Measurements from ENCODE around the gene VCAM1.

The VCAM1 gene

DNA sequence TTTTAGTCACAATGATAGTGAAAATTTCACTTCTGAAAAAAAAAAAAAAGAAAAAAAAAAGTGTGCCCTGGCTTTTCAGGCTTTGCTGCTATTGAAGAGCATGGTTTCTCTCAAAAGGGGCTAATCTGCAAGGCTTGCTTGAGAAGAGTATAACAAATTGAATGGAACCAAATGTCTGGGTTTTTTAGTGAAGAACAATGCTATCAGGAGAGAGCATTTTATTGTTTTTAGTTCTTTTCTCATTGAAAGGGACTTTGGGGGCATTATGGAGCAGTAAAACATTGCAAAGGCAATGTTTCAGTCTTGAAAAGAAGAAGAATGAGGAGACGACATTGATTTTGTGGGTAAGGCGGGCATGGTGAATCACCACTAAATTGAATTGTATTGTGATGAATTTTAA lies 28.2 kb downstream of the VCAM1 start:
- peaks cover 23% of the 10 kb centered on the region for H3K27me3 Mint-ChIP-seq
- H3K9me3 Mint-ChIP-seq = peaks cover 4% of the 10 kb centered on the region
- no peak overlapping the region for H3K27ac Mint-ChIP-seq
- no peaks in the 10 kb centered on the region for H3K36me3 Mint-ChIP-seq (ENCODE audit: low read depth)
- peaks cover 7% of the 10 kb centered on the region for H3K4me1 Mint-ChIP-seq (ENCODE audit: low read depth)
- no peak overlapping the region for H3K4me3 Mint-ChIP-seq

DNA sequence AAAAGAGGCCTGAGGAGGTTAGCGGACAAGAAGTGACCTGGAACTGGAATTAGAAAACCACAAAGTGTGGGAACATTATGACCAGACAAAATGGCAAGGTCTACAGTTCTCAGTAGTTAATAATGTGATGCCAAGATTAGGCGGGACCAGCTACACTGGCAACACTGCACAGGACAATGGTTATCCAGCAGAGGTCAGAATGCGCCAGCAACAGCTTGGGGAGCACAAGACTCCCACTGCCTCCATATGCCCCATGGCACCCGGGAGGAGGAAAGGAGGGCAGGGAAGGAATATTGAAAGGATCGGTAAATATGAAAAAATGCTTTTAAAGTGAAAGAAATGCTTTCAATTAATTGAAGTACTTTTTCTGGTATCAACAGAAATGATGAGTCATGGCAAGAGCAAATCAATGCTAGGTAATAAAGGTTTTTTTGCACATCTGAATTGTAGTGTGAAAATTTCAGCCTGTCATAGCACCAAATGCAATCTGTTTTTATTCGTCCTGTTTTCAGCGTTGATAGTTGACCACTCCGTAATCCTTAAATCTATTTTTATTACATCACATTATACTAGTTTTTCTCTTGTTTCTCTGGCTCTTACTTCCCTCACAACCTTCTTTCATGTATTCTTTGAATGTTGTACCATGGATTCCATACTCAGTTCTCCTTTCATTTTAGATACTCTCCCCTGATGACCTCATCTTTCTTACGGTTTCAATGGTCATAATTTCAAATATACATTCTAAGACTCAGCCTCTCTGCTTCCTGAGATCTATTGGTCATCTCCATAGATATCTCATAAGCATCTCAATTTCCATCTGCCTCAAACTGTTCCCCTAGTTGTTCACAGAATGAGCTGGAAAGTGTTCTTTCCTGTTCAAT lies 30.7 kb downstream of the VCAM1 start:
- H3K27me3 Mint-ChIP-seq = peaks cover 21% of the 10 kb centered on the region
- H3K4me1 Mint-ChIP-seq (ENCODE audit: low read depth) = peaks cover 7% of the 10 kb centered on the region
- peaks cover 4% of the 10 kb centered on the region for H3K9me3 Mint-ChIP-seq
- no peak overlapping the region for H3K4me3 Mint-ChIP-seq
- H3K27ac Mint-ChIP-seq = no peak overlapping the region
- no peaks in the 10 kb centered on the region for H3K36me3 Mint-ChIP-seq (ENCODE audit: low read depth)

DNA sequence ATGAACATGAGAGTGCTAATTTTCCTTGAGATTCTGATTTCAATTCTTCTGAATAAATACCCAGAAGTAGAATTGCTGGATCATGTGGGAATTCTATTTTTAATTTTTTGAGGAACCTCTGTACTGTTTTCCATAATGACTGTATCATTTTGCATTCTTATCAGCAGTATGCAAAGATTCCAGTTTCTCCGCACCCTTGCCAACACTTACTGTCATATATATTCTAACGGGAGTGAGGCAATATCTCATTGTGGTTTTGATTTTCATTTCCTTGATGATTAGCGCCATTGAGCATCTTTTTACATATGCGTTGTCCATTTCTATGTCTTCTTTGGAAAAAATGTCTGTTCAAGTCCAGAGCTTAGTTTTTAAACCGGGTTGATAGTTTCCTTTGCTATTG lies 33.2 kb downstream of the VCAM1 start:
- H3K36me3 Mint-ChIP-seq (ENCODE audit: low read depth) = no peaks in the 10 kb centered on the region
- no peak overlapping the region for H3K27ac Mint-ChIP-seq
- H3K4me3 Mint-ChIP-seq = no peak overlapping the region
- H3K4me1 Mint-ChIP-seq (ENCODE audit: low read depth) = no peaks in the 10 kb centered on the region
- peaks cover 19% of the 10 kb centered on the region for H3K27me3 Mint-ChIP-seq
- H3K9me3 Mint-ChIP-seq = peaks cover 4% of the 10 kb centered on the region

DNA sequence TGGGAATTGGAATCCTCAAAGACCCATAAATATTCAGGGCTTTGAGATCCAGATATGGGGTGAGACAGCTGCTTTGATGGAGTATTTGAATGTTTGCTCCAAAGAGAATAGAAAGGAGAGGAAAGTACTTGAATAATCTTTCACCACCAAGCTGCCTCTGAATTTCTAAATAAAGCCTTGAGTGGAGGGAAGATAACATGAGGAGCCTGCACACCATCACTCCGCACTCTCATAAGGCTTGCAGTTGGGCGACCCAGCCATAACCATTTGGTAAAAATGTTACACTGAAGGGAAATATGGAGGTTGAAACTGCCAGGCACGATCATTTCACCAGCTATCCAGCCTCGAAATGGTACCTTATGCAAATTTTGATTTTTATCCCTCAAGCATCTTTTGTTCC lies 38.4 kb downstream of the VCAM1 start:
- H3K4me3 Mint-ChIP-seq = no peak overlapping the region
- H3K9me3 Mint-ChIP-seq = no peaks in the 10 kb centered on the region
- H3K27me3 Mint-ChIP-seq = peaks cover 17% of the 10 kb centered on the region
- no peak overlapping the region for H3K27ac Mint-ChIP-seq
- no peaks in the 10 kb centered on the region for H3K4me1 Mint-ChIP-seq (ENCODE audit: low read depth)
- no peaks in the 10 kb centered on the region for H3K36me3 Mint-ChIP-seq (ENCODE audit: low read depth)

DNA sequence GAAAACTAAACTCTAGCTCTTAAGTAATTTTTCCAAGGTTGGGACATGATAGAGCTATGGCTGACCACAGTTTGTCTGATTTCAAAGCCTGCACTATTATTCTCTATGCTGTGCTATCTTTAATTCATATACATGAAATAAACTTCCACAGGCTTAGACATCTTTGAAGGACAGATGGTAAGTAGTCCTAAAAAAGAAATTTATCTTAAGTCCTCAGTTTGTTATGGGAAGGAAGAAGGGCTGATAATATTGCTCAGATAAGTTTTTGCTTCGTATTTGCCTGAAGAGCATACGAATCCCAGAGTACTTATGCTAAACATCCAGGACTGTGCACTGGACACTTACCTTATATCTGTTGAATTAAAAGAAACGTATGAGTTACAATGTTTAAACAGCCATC lies 39.6 kb downstream of the VCAM1 start:
- H3K27ac Mint-ChIP-seq = no peak overlapping the region
- H3K36me3 Mint-ChIP-seq (ENCODE audit: low read depth) = no peaks in the 10 kb centered on the region
- peaks cover 12% of the 10 kb centered on the region for H3K27me3 Mint-ChIP-seq
- H3K4me1 Mint-ChIP-seq (ENCODE audit: low read depth) = no peaks in the 10 kb centered on the region
- H3K9me3 Mint-ChIP-seq = no peaks in the 10 kb centered on the region
- H3K4me3 Mint-ChIP-seq = no peak overlapping the region

DNA sequence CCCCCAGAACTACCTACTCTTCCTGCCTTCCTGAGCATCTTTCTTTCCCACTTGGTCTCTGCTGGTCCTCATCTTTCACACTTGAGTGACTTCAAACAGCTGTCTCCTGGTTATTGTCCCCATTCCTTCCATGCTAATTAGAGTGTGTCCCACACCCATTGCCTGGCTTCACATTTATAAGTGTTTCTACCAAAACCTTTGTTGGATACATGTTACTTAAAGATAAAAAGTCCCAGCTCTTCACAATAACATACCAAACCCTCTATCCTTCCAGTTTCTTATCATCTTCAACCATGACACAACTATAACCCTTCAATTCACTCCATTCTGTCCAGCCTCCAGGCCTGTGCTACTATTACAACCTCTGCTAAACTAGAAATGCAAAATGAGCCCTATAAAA lies 41.0 kb downstream of the VCAM1 start:
- no peaks in the 10 kb centered on the region for H3K36me3 Mint-ChIP-seq (ENCODE audit: low read depth)
- H3K4me3 Mint-ChIP-seq = no peak overlapping the region
- no peak overlapping the region for H3K27ac Mint-ChIP-seq
- no peaks in the 10 kb centered on the region for H3K4me1 Mint-ChIP-seq (ENCODE audit: low read depth)
- no peaks in the 10 kb centered on the region for H3K9me3 Mint-ChIP-seq
- H3K27me3 Mint-ChIP-seq = peaks cover 9% of the 10 kb centered on the region

DNA sequence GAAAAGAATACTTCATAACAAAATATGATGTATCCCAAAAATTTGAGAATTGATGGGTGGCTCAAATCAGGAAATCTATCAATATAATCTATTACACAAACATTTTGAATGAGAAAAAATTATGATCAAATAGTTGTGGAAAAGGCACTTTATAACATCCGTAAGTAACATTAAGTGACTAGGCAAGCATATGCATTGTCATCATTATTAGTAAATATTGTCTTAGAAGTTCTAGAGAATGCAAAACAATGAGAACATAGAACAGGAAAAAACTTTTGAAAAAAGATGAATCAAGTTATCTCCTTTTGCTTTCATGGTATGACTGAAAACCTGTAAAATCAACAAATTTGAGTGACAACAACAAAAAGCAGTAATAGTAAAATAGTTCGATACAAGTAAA lies 42.9 kb downstream of the VCAM1 start:
- Mint-ChIP-seq H3K9me3 (no peaks in the 10 kb centered on the region), H3K4me1 (ENCODE audit: low read depth) (no peaks in the 10 kb centered on the region), H3K27me3 (peaks cover 9% of the 10 kb centered on the region), H3K36me3 (ENCODE audit: low read depth) (no peaks in the 10 kb centered on the region), H3K4me3 (no peak overlapping the region), H3K27ac (no peak overlapping the region)

DNA sequence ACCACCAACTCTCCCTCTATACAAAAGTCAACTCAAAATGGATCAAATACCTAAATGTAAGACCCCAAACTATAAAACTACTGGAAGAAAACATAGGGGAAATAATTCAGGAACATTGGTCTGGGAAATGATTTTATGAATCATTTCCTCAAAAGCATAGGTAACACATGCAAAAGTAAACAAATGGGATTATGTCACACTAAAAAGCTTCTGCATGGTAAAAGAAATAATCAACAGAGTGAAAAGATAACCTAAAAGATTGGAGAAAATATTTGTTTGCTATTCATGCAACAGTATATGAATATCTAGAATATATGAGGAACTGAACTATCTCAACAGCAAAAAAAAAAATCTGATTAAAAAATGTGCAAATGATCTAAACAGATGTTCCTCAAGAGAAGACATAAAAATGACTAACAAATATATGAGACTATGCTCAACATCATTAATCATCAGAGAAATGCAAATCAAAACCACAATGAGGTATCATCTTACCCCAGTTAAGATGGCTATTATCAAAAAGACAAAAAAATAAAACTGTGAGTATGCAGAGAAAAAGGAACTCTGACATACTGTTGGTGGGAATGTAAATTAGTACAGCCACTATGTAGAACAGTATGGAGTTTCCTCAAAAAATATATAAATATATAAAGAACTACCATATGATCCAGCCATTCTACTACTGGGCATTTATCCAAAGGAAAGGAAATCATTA lies 47.8 kb downstream of the VCAM1 start:
- H3K27me3 Mint-ChIP-seq = peaks cover 8% of the 10 kb centered on the region
- H3K4me3 Mint-ChIP-seq = no peak overlapping the region
- H3K27ac Mint-ChIP-seq = no peak overlapping the region
- no peaks in the 10 kb centered on the region for H3K36me3 Mint-ChIP-seq (ENCODE audit: low read depth)
- H3K4me1 Mint-ChIP-seq (ENCODE audit: low read depth) = no peaks in the 10 kb centered on the region
- H3K9me3 Mint-ChIP-seq = no peaks in the 10 kb centered on the region

DNA sequence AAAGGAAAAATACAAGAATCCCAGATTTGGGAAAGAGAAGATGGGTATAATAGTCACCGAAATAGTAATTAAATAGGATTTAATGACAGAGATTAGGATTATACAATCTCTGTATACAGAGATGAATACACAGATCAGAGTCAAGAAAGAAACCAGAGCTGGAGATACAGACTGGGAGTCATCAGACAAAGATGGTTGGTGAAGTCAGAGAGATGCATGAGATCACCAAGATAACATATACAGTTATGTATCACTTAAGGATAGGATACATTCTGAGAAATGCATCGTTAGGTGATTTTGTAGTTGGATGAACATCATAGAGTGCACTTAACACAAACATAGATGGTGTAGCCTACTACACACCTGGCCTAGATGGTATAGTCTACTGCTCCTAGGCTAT lies 49.8 kb downstream of the VCAM1 start:
- no peak overlapping the region for H3K4me3 Mint-ChIP-seq
- no peak overlapping the region for H3K27ac Mint-ChIP-seq
- no peaks in the 10 kb centered on the region for H3K4me1 Mint-ChIP-seq (ENCODE audit: low read depth)
- H3K9me3 Mint-ChIP-seq = no peaks in the 10 kb centered on the region
- peaks cover 8% of the 10 kb centered on the region for H3K27me3 Mint-ChIP-seq
- no peaks in the 10 kb centered on the region for H3K36me3 Mint-ChIP-seq (ENCODE audit: low read depth)

DNA sequence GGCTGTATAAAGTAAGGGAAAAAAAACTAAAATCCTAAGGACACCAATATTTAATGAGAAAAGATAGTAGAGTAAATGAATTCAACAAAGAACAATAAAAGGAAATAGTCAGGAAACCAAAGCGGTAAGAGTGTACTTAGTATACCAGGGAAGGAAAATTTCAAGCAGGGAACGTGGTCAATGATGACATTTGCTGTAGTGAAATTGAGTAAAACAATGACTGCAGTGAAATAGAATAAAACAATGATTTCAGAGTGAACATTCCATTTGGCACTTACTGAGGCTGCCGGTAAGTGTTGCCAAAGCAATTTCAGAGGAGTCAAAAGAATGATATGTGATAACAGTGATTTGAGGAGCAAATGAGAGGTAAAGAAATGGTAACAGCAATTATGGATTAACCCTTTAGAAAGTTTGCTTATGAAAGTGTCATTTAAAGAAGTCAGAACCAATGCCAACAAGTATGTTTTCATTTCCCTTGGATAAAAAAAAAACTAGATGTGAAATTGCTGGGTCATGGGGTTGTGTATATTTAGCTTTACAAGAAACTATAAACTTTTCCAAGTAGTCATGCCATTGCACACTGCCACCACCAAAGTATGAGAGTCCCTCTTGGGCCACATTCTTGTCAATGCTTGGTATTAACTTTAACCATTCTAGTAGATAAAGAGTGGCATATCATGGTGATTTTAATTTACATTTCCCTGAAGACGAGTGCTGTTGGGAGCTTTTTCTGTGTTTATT lies 50.5 kb downstream of the VCAM1 start:
- no peaks in the 10 kb centered on the region for H3K36me3 Mint-ChIP-seq (ENCODE audit: low read depth)
- H3K4me1 Mint-ChIP-seq (ENCODE audit: low read depth) = no peaks in the 10 kb centered on the region
- H3K27me3 Mint-ChIP-seq = peaks cover 8% of the 10 kb centered on the region
- H3K9me3 Mint-ChIP-seq = no peaks in the 10 kb centered on the region
- H3K4me3 Mint-ChIP-seq = no peak overlapping the region
- no peak overlapping the region for H3K27ac Mint-ChIP-seq

DNA sequence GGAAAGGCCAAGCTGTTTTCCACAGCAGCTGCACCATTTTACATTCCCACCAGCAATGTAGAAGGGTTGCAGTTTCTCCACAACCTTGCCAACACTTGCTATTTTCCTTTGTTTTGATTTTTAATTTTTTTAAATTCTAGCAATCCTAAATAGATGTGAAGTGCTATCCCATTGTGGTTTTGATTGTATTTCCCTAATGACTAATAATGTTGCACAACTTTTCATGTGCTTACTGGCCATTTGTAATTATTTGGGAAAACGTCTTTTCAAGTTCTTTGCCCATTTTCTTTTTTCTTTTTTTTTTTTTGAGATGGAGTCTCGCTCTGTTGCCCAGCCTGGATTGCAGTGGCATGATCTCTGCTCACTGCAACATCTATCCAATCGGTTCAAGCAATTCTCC lies 53.9 kb downstream of the VCAM1 start:
- Mint-ChIP-seq H3K9me3 (no peaks in the 10 kb centered on the region), H3K27ac (no peak overlapping the region), H3K4me3 (no peak overlapping the region), H3K27me3 (peaks cover 4% of the 10 kb centered on the region), H3K4me1 (ENCODE audit: low read depth) (no peaks in the 10 kb centered on the region), H3K36me3 (ENCODE audit: low read depth) (no peaks in the 10 kb centered on the region)

DNA sequence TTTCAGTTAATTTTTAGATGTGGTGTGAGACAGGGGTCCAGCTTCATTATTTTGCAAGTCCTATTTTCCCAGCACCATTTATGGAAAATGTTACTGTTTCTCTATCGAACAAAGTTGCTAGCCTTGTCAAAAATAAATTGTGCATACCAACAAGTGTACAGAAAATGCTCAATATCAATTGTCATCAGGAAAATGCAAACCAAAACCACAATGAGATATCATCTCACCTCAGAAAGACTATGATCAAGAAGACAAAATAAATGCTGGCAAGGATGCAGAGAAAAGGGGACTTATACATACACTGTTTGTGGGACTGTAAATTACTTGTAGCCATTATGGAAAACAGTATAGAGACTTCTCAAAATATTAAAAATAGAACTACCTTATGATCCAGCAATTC lies 54.8 kb downstream of the VCAM1 start:
- H3K4me1 Mint-ChIP-seq (ENCODE audit: low read depth) = no peaks in the 10 kb centered on the region
- H3K9me3 Mint-ChIP-seq = peaks cover 3% of the 10 kb centered on the region
- H3K27me3 Mint-ChIP-seq = peaks cover 4% of the 10 kb centered on the region
- no peak overlapping the region for H3K27ac Mint-ChIP-seq
- no peak overlapping the region for H3K4me3 Mint-ChIP-seq
- H3K36me3 Mint-ChIP-seq (ENCODE audit: low read depth) = no peaks in the 10 kb centered on the region

DNA sequence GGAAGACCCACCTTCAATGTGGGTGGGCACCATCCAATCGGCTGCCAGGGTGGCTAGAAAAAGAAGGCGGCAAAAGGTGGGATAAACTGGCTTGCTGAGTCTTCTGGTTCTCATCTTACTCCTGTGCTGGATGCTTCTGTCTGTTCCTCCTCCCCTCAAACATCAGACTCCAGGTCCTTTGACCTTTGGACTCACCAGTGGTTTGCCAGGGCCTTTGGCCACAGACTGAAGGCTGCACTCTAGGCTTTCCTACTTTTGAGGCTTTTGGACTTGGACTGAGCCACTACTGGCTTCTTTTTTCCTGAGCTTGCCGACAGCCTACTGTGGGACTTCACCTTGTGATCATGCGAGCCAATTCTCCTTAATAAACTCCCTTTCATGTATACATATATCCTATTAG lies 55.9 kb downstream of the VCAM1 start:
- Mint-ChIP-seq H3K9me3 (peaks cover 3% of the 10 kb centered on the region), H3K27ac (no peak overlapping the region), H3K4me1 (ENCODE audit: low read depth) (no peaks in the 10 kb centered on the region), H3K4me3 (no peak overlapping the region), H3K27me3 (no peaks in the 10 kb centered on the region), H3K36me3 (ENCODE audit: low read depth) (no peaks in the 10 kb centered on the region)

DNA sequence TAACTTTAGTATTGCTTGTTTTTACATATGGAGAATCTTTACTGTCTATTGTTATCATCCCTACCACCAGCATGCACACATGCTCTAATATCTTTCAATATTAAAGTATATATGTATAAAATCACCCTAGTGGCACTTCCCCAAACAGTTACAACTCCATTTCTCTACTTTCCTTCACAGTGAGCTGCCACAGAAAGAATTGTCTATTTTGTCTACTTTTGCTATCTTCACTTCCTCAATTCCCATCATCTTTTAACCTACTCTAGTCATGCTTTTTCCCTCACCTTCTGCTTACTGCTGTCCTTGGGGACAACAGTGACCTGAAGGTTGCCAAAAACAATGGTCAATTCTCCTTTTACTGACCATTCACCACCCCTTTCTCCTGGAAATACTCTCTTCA lies 59.2 kb downstream of the VCAM1 start:
- H3K27ac Mint-ChIP-seq = no peak overlapping the region
- peaks cover 4% of the 10 kb centered on the region for H3K27me3 Mint-ChIP-seq
- H3K4me1 Mint-ChIP-seq (ENCODE audit: low read depth) = no peaks in the 10 kb centered on the region
- no peaks in the 10 kb centered on the region for H3K36me3 Mint-ChIP-seq (ENCODE audit: low read depth)
- H3K9me3 Mint-ChIP-seq = peaks cover 11% of the 10 kb centered on the region
- H3K4me3 Mint-ChIP-seq = no peak overlapping the region

DNA sequence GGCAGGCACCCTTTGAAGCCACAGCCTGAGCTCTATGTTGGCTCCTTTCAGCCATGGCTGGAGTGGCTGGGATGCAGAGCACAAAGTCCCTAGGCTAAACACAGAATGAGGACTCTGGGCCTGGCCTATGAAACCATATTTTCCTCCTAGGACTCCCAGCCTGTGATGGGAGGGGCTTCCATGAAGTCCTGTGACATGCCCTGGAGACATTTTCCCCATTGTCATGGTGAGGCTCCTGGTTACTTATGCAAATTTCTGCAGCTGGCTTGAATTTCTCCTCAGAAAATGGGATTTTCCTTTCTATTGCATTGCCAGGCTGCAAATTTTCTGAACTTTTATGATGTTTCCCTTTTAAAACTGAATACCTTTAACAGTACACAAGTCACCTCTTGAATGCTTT lies 61.3 kb downstream of the VCAM1 start:
- Mint-ChIP-seq H3K4me1 (ENCODE audit: low read depth) (no peaks in the 10 kb centered on the region), H3K36me3 (ENCODE audit: low read depth) (no peaks in the 10 kb centered on the region), H3K27me3 (peaks cover 8% of the 10 kb centered on the region), H3K4me3 (no peak overlapping the region), H3K9me3 (peaks cover 11% of the 10 kb centered on the region), H3K27ac (no peak overlapping the region)

Data from stimulated activated naive CD8-positive, alpha-beta T cell treated with anti-CD3 and anti-CD28 coated beads, Interleukin-15, Interleukin-2, amounts not matched to agents 100 ng/mL and 50 ng/mL, for 24 hours (primary cell).